NOMO-1 treated with DMSO at 0.1 percent for 48 hours (cell line): ENCODE measurements around the gene HGS.
"Not testable (repeated sequence)": the region's sequence is repeated elsewhere in the genome, so short reads cannot be mapped to it uniquely, and the experiment has no call there.

Experiments
- DNase-seq: peaks from one replicate; lab custom pipeline; 2025; ENCODE audit not compliant: unreplicated experiment; lab: John Stamatoyannopoulos, UW

The HGS gene

DNA sequence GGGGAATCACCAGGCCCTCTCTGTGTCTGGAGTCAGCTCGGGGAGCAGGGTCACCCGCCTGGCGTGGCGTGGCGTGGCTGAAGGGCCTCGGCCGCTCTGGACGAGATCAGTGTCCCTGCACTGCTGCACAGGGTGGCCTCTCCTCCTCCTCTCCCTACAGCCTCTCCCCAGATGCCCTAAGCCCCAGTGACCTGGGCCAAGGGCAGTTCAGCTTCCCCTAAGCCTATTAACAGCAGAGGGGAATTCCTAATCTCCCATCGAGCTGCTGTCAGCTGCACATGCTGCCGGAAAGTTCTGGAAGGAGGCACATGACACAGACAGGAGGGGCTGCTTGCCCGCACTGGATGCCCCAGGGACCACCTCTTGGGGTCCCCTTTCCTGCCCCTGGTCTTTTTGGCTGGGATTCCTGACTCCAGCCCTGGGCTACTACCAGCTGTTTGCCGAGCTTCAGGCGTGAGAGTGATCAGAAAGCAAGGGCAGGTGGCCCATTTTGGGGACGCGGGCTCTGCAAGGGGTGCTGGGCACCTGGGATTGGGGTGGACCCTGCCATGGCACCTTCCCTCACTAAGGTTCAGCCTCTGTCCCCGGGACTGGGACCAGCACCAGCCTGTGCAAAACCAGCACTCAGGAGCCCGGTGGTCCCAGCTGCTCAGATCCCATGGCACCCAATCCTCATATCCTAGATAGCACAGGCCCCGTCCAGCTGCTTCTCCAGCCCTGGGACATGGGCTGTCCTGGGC, 28.3 kb upstream of the HGS start:
- no peak for DNase-seq

DNA sequence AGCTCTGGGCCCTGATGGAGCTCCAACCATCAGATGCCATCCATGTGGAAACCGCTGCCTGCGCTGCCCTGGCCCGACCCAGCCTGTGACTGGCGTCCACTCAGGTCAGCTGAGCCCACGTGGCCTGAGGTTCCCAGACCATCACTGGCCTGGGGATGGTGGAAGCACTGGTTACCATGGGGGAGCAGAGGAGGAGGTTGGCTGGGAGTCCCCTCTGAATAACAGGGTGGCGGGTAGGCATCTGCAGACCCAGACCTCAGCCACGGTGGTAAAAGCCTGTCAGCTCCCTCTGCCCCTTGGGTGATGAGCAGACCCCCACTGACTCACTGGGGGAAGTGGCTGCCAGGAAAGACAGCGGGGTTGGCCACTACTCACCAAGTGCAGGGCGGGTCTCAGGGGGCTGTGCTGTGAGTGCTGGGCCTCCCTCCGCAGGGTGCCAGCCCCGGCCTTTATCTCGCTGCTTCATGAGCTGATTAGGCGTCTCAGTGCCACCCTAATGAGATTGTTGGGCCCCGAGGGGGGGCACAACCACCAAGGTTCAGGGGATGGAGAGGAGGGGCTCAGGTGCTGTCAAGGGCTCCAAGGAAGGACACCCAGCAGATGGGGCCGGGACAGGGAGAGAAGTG, 27.6 kb upstream of the HGS start, which contains the start of gene PDE6G:
TSS of gene PDE6G (minus strand) at position 425 of the 626 bp plus-strand sequence. CDS start 3,237 bp downstream, outside the sequence.
- no peak for DNase-seq

DNA sequence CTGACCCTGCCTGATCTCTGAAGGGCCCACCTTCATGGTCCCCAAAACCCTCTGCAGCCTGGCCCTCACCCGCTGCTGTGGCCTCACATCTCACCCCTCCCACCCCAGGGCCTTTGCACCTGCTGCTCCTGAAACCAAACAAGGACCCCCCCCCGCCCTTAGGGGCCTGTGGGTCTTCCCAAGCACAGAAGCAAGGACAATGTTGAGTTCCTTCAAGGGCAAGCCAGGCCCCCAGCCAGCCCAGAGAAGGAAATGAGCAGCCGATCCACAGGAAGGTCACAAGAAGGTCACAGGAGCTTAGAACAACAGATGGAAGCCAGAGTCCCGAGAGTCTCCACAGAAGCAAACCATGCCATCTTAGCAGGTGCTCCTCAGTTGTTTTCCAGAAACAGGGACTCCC, 27.0 kb upstream of the HGS start:
- DNase-seq = no peak

DNA sequence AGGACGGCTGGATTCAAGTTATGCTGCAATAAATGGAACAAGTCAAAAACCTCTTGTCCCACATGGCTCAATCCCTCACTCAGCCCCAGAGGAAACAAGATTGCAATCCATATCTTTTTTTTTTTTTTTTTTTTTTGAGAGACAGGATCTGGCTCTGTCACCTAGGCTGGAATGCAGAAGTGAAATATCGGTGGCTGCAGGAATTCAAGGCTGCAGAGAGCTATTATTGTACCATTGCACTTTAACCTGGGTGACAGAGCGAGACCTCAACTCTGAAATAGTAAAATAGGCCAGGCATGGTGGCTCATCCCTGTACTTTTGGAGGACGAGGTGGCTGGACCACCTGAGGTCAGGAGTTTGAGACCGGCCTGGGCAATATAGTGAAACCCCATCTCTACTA, 24.8 kb upstream of the HGS start:
- DNase-seq = no peak

DNA sequence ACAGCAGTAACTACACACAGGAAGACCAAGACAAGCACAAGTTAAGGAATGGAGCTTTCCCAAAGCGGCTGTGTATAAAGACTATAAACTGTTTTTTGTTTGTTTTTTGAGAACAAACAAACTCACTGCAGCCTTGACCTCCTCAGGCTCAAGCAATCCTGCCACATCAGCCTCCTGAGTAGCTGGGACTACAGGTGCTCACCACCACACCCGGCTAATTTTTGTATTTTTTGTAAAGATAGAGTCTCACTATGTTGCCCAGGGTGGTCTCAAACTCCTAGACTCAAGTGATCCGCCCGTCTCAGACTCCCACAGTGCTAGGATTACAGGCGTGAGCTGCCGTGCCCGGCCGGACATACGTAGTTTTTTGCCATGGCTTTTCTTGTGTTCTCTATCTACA, 23.4 kb upstream of the HGS start:
- no peak for DNase-seq

- DNase-seq = no peak
Measured at GRCh38 chr17:81662002-81662401, 21.8 kb upstream of the HGS start.

GRCh38 chr17:81664051-81664470, 19.8 kb upstream of the HGS start:
- DNase-seq = no peak

- DNase-seq = peak; percentile 29
Measured at GRCh38 chr17:81665205-81666091, 18.4 kb upstream of the HGS start.

GRCh38 chr17:81666092-81666341, 17.8 kb upstream of the HGS start:
- DNase-seq = peak; percentile 36

DNA sequence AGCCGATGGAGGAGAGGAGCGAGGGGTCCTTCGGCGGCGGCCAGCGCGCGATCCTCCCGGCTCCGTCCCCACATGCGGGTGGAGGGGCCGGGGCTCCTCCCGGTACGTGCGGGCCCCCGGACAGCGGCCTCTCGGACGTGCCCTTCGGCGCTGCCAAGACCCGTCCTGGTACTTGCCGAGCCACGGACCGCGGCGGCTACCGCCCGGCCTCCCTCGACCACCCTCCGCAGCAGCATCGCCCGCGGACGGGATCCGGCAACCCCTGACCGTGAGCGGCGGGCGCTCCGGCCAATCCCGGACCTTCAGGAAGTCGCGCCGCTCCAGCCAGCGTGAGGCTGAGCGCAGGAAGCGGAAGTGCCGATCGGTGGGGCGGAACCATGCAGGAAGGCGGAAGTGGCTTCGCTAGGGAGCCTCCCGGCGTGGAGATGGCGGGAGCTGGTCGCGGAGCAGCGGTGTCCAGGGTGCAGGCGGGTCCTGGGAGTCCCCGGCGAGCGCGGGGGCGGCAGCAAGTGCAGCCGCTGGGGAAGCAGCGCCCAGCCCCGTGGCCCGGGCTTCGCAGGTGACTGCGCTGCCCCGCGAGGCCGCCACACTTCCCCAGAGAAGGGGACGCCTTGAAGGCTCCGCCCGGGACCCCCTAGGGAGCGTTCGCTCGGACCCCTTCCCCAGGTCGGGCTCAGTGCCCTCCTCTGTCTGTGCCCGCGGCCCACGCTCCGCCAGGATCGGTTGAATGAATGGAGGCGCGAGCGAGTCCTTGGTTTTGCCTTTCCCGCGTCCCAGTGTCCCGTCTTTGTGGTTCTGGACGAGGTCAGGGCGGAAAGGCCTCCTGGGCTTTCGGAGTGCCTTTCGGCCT, 17.2 kb upstream of the HGS start, which contains the start of the genes CCDC137 and OXLD1:
TSS of gene CCDC137 (plus strand) at position 396 of the 850 bp plus-strand sequence. CDS start at position 426, 30 bp downstream.
TSS of gene OXLD1 (minus strand) at position 264 of the 850 bp plus-strand sequence. CDS start at position 236, 28 bp downstream.
- DNase-seq = peak; percentile 94

- peak; percentile 23 for DNase-seq
Measured at GRCh38 chr17:81667754-81668153, 16.1 kb upstream of the HGS start.

GRCh38 chr17:81672504-81672903, 11.3 kb upstream of the HGS start:
- DNase-seq = no peak

DNA sequence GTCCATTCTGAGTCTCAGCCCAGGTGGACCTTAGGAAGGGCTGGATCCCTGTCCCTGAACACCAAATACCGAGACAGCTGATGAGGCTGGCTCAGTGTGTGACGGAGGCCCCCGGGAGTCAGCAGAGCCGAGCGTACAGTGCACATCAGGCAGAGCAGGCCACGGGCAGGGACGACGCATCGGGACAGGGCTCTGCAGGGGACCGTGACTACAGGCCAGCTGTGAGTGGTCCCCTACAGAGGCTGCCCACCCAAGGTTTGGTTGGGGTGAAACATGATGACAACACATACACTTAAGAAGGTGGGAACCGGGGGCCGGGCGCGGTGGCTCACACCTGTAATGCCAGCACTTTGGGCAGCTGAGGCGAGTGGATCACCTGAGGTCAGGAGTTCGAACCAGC, 10.9 kb upstream of the HGS start:
- DNase-seq = no peak

DNA sequence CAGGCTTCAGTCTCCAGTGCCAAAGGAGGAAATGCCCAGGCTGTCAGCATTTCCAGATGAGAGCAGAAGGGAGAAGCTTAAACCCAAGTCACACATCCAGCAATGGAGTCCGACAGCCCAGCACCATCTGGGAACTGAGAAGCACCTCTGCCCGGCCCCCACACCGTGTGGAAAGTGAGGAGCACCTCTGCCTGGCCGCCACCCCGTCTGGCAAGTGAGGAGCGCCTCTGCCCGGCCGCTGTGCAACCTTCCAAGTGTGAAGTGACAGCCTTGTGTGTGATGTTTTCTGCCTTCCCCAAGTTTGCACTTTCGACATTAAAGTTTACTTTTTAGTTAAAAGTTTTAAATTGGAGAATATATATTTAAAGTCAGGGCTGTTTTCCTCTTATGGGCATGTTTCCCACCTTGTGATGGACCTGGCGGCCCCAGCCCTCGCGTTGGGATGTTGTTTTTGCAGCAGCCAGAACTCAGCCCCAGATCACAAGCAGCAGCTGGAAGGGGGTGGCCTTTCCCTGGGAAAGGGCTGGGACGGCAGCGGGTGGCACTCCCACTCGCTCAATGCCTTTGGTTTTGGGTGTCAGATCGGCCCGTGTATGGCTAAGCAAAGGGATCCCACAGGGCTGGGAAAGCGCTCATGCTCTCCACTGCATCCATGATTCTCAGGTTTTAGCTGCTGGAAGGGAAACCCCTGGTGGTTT, 10.1 kb upstream of the HGS start:
- DNase-seq = no peak

DNA sequence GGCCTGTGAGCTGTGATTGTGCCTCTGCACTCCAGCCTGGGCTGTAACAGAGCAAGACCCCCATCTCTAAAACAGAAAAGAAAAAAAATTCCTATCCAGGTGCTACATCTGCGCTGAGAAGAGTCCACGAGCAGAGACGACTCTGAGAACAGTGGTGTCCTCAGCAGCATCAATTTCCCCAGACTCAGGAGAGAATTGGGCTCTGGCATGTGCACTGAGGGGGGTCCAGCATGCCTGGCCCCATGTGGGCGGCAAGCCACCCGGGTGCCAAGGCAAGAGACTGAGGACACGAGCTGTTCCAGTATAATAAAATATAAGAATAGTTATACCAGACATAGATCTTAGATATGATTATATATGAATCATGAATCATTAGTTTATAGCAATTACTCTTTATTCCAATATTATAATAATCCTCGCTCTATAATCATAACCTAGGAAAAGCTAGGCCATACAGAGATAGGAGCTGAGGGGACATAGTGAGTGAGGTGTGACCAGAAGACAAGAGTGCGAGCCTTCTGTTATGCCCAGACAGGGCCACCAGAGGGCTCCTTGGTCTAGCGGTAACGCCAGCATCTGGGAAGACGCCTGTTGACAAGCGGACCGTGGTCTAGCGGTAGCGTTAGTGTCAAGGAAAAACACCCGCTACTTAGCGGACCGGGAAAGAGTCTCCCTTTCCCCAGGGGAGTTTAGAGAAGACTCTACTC, 8.1 kb upstream of the HGS start:
- DNase-seq = not testable (repeated sequence)

DNA sequence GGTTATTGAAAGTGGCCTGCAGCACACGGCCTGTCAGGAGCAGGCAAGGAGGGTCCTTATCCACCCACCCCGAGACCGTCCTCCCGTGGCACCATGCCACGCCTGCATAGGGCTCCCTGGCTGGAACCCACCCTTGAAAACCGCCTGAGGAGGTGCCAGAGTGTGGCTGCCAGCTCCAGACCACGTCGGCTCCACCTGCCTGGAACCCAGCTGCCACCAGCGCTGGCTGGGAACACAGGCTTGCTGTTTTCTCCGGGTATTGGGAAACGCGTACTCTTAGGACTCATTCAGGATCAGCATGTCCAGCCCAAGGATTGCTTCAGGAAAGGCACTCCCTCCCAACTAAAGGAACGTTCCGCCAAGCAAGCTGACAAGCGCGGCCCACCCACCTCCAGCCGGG, 6.9 kb upstream of the HGS start:
- no peak for DNase-seq

- DNase-seq = no peak
Measured at GRCh38 chr17:81680150-81680549, 3.7 kb upstream of the HGS start.

- DNase-seq = no peak
Measured at GRCh38 chr17:81681672-81682071, 2.1 kb upstream of the HGS start.

DNA sequence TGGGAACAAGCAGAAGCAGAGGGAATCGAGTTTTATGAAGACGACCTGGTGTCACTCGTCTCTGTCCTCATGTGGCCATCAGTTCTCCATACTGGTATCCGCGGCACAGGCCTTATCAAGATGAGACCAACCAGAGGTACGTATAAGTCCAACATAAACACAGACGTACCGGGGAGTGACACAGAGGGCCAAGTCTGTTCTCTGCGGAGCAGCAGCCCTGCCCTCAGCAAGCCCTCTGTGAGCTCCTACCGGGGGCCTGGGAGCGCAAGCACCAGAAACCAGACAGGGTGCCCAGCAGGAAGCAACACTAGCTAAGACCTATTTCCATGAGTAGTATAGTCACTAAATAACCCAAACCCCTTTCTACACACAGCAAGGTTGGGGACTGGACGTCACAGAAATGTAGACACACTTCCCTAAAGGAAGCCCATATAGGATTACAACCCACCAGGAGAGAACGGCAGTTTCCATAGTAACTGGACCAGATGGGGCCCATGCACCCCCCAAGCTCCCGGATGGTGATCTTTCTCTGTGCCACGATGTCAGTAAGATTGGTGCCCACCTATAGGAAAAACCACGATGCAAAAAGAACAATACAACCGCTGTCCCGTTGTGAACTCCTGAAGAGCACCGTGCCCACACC, 1.1 kb upstream of the HGS start:
- DNase-seq = no peak
